Keratinocyte (primary cell): ENCODE measurements around the gene MRPL9. TPM values are rescaled to one million over a fixed set of nuclear protein-coding genes. Genes with fewer than 3 reads are reported as not detected.

Experiments used
- DNase-seq: peaks from one replicate; pipeline ENCODE4 v3.0.0-alpha.2; 2011; ENCODE audit warnings: low read depth, missing footprints, low spot score
- FAIRE-seq: peaks from 2 replicates; lab custom pipeline; 2011; peaks lifted over from hg19 to GRCh38; lab: Jason Lieb, UNC
- H2AFZ ChIP-seq: 2 replicates; pipeline ENCODE4 v1.6.0; 2012; ENCODE audit warnings: low read length, control low read depth, inconsistent platforms; ENCODE audit not compliant: control insufficient read depth
- H3K27ac ChIP-seq: 2 replicates; pipeline ENCODE4 v1.5.1; 2011; ENCODE audit warnings: low read length; ENCODE audit not compliant: control insufficient read depth, insufficient read depth
- H3K27me3 ChIP-seq: 3 replicates; pipeline ENCODE4 v1.6.0; 2011; ENCODE audit warnings: low read length; ENCODE audit not compliant: control insufficient read depth, insufficient read depth; ENCODE audit errors: extremely low read depth
- H3K36me3 ChIP-seq, 2 experiments: 2 replicates in 1 of 2; 3 replicates in 1 of 2; pipeline ENCODE4 v1.5.1; 2011; ENCODE audit warnings: low read length in 2 of 2, mild to moderate bottlenecking in 1 of 2; ENCODE audit not compliant: control insufficient read depth in 2 of 2, insufficient read depth in 2 of 2; ENCODE audit errors: extremely low read depth in 1 of 2
- H3K4me1 ChIP-seq: 3 replicates; pipeline ENCODE4 v1.5.1; 2011; ENCODE audit warnings: low read length; ENCODE audit not compliant: control insufficient read depth, insufficient read depth; ENCODE audit errors: extremely low read depth
- H3K4me2 ChIP-seq: 3 replicates; pipeline ENCODE4 v1.6.0; 2011; ENCODE audit warnings: low read depth, low read length; ENCODE audit not compliant: control insufficient read depth, insufficient read depth; ENCODE audit errors: extremely low read depth
- H3K4me3 ChIP-seq, 3 experiments: fragments of 200-600 bp in 1 of 3; sonication (generic) in 1 of 3; 2 replicates in 2 of 3; 3 replicates in 1 of 3; pipeline ENCODE4 v1.5.1; 2011 to 2016; ENCODE audit warnings: low read length in 3 of 3, mild to moderate bottlenecking in 3 of 3, control low read depth in 2 of 3, inconsistent platforms in 1 of 3, low read depth in 1 of 3, mixed read lengths in 1 of 3, mixed run types in 1 of 3, moderate library complexity in 1 of 3; ENCODE audit not compliant: control insufficient read depth in 2 of 3, insufficient read depth in 2 of 3; ENCODE audit errors: extremely low read depth in 1 of 3
- H3K79me2 ChIP-seq: 2 replicates; pipeline ENCODE4 v1.6.0; 2012; ENCODE audit warnings: low read length; ENCODE audit not compliant: control insufficient read depth, insufficient read depth
- H3K9ac ChIP-seq: 3 replicates; pipeline ENCODE4 v1.6.0; 2011; ENCODE audit warnings: low read length; ENCODE audit not compliant: control insufficient read depth, insufficient read depth; ENCODE audit errors: extremely low read depth
- H3K9me1 ChIP-seq: 3 replicates; pipeline ENCODE4 v1.6.0; 2011; ENCODE audit warnings: low read length; ENCODE audit not compliant: control insufficient read depth, insufficient read depth; ENCODE audit errors: extremely low read depth
- H3K9me3 ChIP-seq: 2 replicates; pipeline ENCODE4 v1.5.1; 2012; ENCODE audit warnings: low read depth, low read length; ENCODE audit not compliant: control insufficient read depth
- H4K20me1 ChIP-seq: 3 replicates; pipeline ENCODE4 v1.6.0; 2011; ENCODE audit warnings: low read length; ENCODE audit not compliant: control insufficient read depth, insufficient read depth; ENCODE audit errors: extremely low read depth
- EZH2 ChIP-seq: IDR thresholded peaks from one replicate; pipeline ENCODE4 v1.6.1; 2012; ENCODE audit warnings: inconsistent platforms, mild to moderate bottlenecking, low read length, moderate library complexity
- dilution Hi-C: fragments of 300-500 bp; cut with MboI; formaldehyde crosslinking; loops from one replicate; pipeline ENCODE4 v1.7.0; 2020; ENCODE audit warnings: low sequenced_read_pairs; ENCODE audit not compliant: extremely low pct_ligation_motif_present
- polyA plus RNA-seq, 5 experiments: library from polyadenylated mRNA; depleted of rRNA in 3 of 5; stranded (reverse) in 3 of 5; stranded (forward) in 1 of 5; unstranded in 1 of 5; fragments of >200 nt; gene quantifications; 1 replicate in 1 of 5; 2 replicates in 3 of 5; 3 replicates in 1 of 5; pipeline versions ENCODE4 v1.2.1 to v1.2.3, GENCODE V29; 2011 to 2012; ENCODE audit warnings: missing spikeins in 2 of 5, low read depth in 1 of 5, low replicate concordance in 1 of 5
- TF ChIP-seq, protein P1 (sequence below), 3 experiments: IDR thresholded peaks in 1 of 3; conservative IDR thresholded peaks in 1 of 3; optimal IDR thresholded peaks in 1 of 3; 2 replicates in 2 of 3; 3 replicates in 1 of 3; pipeline versions ENCODE3 to v1.5.1; 2011; ENCODE audit warnings: low read length in 3 of 3, mild to moderate bottlenecking in 3 of 3, moderate library complexity in 2 of 3, control low read depth in 1 of 3, inconsistent platforms in 1 of 3; ENCODE audit not compliant: insufficient read depth in 2 of 3; ENCODE audit errors: extremely low read depth in 1 of 3

MRPL9 gene
- polyA plus RNA-seq, 1 donor (not counting 4 experiments of a cell fraction or from before 2014, with no cell fraction given), result 125 TPM

DNA sequence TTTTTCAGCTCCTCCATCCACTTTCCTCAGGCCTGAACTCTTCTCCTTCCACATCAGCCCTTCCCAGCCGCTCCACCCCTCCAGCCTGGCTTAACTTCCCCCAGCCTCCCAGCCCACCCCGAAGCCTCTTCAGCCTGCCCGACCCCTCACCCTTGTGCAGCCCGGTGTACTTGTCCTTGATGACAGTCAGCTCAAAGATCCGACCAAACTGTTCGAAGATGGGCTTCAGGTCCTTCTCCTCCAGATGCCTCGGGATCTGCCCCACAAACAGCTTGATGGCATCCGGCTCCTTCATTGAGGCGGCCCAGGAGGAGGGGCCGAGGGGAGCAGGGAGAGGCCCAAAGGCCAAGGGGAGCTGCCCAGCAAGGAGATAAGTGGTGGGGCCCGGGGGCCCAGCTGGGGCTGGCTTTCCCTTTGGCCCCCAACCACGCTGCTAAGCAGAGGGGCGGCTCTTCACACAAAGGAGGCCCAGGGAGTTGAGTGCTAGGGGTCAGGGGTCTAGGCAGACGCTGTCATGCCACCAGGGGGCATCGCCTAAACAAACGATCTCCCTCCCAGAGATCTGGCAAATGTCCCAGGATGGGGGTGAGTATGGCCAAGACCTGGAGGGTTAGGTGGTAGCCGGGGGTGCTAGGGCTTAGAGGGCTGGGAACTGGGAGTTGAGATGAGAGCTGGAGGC is 47.4 kb downstream of the MRPL9 start:
- dilution Hi-C loops, result no loop called here
- H3K36me3 ChIP-seq, result no peaks in the 10 kb centered on the region
- H3K4me3 ChIP-seq, result no peak overlapping the region
- no peaks in the 10 kb centered on the region for H4K20me1 ChIP-seq
- H3K9me1 ChIP-seq, result no peaks in the 10 kb centered on the region
- peak; percentile 28 for TF ChIP-seq EZH2
- TF ChIP-seq, protein P1, sequence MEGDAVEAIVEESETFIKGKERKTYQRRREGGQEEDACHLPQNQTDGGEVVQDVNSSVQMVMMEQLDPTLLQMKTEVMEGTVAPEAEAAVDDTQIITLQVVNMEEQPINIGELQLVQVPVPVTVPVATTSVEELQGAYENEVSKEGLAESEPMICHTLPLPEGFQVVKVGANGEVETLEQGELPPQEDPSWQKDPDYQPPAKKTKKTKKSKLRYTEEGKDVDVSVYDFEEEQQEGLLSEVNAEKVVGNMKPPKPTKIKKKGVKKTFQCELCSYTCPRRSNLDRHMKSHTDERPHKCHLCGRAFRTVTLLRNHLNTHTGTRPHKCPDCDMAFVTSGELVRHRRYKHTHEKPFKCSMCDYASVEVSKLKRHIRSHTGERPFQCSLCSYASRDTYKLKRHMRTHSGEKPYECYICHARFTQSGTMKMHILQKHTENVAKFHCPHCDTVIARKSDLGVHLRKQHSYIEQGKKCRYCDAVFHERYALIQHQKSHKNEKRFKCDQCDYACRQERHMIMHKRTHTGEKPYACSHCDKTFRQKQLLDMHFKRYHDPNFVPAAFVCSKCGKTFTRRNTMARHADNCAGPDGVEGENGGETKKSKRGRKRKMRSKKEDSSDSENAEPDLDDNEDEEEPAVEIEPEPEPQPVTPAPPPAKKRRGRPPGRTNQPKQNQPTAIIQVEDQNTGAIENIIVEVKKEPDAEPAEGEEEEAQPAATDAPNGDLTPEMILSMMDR (optimal IDR thresholded peaks at IDR 0.05 in 1 of 3, IDR thresholded peaks at IDR 0.05 in 1 of 3, conservative IDR thresholded peaks at IDR 0.05 in 1 of 3; ENCODE audit: extremely low read depth in 1 of 3, insufficient read depth in 2 of 3, low read length in 3 of 3), result no peak
- H3K79me2 ChIP-seq, result no peaks in the 10 kb centered on the region
- no peak overlapping the region for H3K4me2 ChIP-seq
- H2AFZ ChIP-seq, result no peak overlapping the region
- no peak overlapping the region for H3K9ac ChIP-seq
- no peak overlapping the region for H3K27ac ChIP-seq
- peaks cover 50% of the 10 kb centered on the region for H3K27me3 ChIP-seq
- H3K9me3 ChIP-seq, result no peaks in the 10 kb centered on the region
- FAIRE-seq (no peak), DNase-seq (no peak)
- peaks cover 10% of the 10 kb centered on the region for H3K4me1 ChIP-seq

DNA sequence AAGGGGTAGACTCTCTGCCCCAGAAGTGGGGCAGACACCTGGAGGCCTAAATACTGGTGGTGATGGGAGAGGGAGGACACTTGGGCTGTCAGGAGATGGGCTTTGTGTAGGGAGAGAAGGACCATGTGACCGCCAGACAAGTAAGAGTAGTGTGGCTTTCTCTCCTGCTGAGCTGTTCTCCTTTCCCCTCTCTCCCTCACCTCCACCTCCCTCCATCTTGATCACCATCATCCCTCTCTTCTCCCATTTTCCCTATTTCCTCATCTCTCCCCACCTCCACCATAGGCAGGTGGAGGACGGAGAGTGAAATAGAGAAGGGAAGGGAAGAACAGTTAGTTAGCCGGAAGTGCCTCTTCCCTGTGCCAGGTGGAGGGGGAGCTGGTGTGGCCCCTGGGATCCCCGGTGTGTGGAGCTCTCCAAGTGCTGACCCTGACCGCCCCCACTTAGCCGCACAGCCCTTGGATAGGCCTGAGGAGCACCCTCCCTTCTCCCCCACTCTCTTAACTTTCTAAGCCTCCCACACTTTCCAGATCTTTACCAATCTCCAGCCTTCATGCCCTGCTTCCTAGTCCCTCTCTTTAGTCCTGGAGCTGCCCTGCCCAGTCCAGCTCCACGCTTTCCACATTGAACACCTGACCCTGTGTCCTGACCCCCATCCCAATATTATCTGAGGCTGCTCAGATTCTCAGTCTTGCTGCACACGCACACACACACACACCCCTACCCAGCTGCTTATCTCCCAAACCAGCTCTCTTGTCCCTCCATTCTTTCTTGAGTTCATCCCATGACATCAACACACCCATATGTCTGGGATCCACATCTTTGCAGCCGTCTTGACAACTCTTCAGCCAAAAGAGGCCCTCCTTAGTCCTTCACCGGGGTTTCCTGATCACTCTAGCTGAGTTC is 48.2 kb downstream of the MRPL9 start:
- TF ChIP-seq, protein P1 (optimal IDR thresholded peaks at IDR 0.05 in 1 of 3, IDR thresholded peaks at IDR 0.05 in 1 of 3, conservative IDR thresholded peaks at IDR 0.05 in 1 of 3; ENCODE audit: extremely low read depth in 1 of 3, insufficient read depth in 2 of 3, low read length in 3 of 3), result no peak
- no peak for TF ChIP-seq EZH2
- dilution Hi-C loops, result no loop called here
- peaks cover 42% of the 10 kb centered on the region for H3K27me3 ChIP-seq

More for the DNA sequence above, 48.2 kb downstream of the MRPL9 start:
- no peak overlapping the region for H2AFZ ChIP-seq
- H3K4me3 ChIP-seq, result no peak overlapping the region
- H3K4me2 ChIP-seq, result no peak overlapping the region
- H3K79me2 ChIP-seq, result no peaks in the 10 kb centered on the region
- peaks cover 10% of the 10 kb centered on the region for H3K4me1 ChIP-seq
- DNase-seq, result no peak
- no peaks in the 10 kb centered on the region for H3K9me3 ChIP-seq
- no peaks in the 10 kb centered on the region for H3K36me3 ChIP-seq
- no peak overlapping the region for H3K9ac ChIP-seq
- no peak for FAIRE-seq
- H4K20me1 ChIP-seq, result no peaks in the 10 kb centered on the region
- H3K9me1 ChIP-seq, result no peaks in the 10 kb centered on the region
- H3K27ac ChIP-seq, result no peak overlapping the region
